ENCODE measurements around the gene NMNAT3. TPM values are rescaled to one million over a fixed set of nuclear protein-coding genes. Genes with fewer than 3 reads are reported as not detected.

Gene NMNAT3
- total RNA-seq, 2 experiments from 2014 or later: 0.15 TPM; not detected in 1

GRCh38 chr3:139588450-139588849 is 89.3 kb downstream of the NMNAT3 start:
- TF ChIP-seq EZH2phosphoT487 (IDR thresholded peaks at IDR 0.05; ENCODE audit: borderline replicate concordance, low read depth, low read length) (no peak), CTCF (conservative IDR thresholded peaks at IDR 0.05; ENCODE audit: low read length) (no peak; the same call in 1 of the 2 replicates)

GRCh38 chr3:139587797-139588196 is 90.0 kb downstream of the NMNAT3 start:
- intact Hi-C loops (cut with micrococcal nuclease; ENCODE audit: unreplicated experiment): no loop called here
- Histone ChIP-seq H4K20me1 (ENCODE audit: insufficient read depth, low read length) (no peaks in the 10 kb centered on the region), H3K79me2 (ENCODE audit: insufficient read depth, low read depth, low read length) (no peaks in the 10 kb centered on the region), H3K4me3 (ENCODE audit: low read depth, low read length, poor library complexity, severe bottlenecking) (no peak overlapping the region), H3K27ac (ENCODE audit: low read depth, low read length, poor library complexity, severe bottlenecking) (no peak overlapping the region), H3K4me1 (ENCODE audit: insufficient read depth, low read length, poor library complexity, severe bottlenecking) (no peaks in the 10 kb centered on the region), H3K9me3 (ENCODE audit: low read length) (no peaks in the 10 kb centered on the region), H3K9me2 (ENCODE audit: insufficient read depth, low read length) (no peaks in the 10 kb centered on the region), H2AFZ (ENCODE audit: low read length) (no peak overlapping the region), H3K4me2 (ENCODE audit: low read length) (no peak overlapping the region), H3K36me3 (ENCODE audit: insufficient read depth, low read length) (no peaks in the 10 kb centered on the region)
- BruUV-seq (replicated peaks): no TSS peak
- DNase-seq (ENCODE audit: low spot score): no peak
- TF ChIP-seq CTCF (conservative IDR thresholded peaks at IDR 0.05; ENCODE audit: low read length) (no peak), EZH2phosphoT487 (IDR thresholded peaks at IDR 0.05; ENCODE audit: borderline replicate concordance, low read depth, low read length) (no peak)
- CTCF ChIA-PET (ENCODE audit: unreplicated experiment): no interaction called here
- POLR2A ChIA-PET: no interaction called here

More at GRCh38 chr3:139588450-139588849, 89.3 kb downstream of the NMNAT3 start:
- Histone ChIP-seq H3K27ac (ENCODE audit: low read depth, low read length, poor library complexity, severe bottlenecking) (no peak overlapping the region), H3K4me1 (ENCODE audit: insufficient read depth, low read length, poor library complexity, severe bottlenecking) (no peaks in the 10 kb centered on the region), H3K4me3 (ENCODE audit: low read depth, low read length, poor library complexity, severe bottlenecking) (no peak overlapping the region), H4K20me1 (ENCODE audit: insufficient read depth, low read length) (no peaks in the 10 kb centered on the region), H3K79me2 (ENCODE audit: insufficient read depth, low read depth, low read length) (no peaks in the 10 kb centered on the region), H2AFZ (ENCODE audit: low read length) (no peak overlapping the region), H3K4me2 (ENCODE audit: low read length) (no peak overlapping the region), H3K36me3 (ENCODE audit: insufficient read depth, low read length) (no peaks in the 10 kb centered on the region), H3K9me3 (ENCODE audit: low read length) (no peaks in the 10 kb centered on the region), H3K9me2 (ENCODE audit: insufficient read depth, low read length) (no peaks in the 10 kb centered on the region)
- DNase-seq (ENCODE audit: low spot score): no peak
- ChIA-PET POLR2A (no interaction called here), CTCF (ENCODE audit: unreplicated experiment) (no interaction called here)
- no TSS peak for BruUV-seq (replicated peaks)
- intact Hi-C loops (cut with micrococcal nuclease; ENCODE audit: unreplicated experiment): no loop called here

GRCh38 chr3:139586420-139587017 is 91.3 kb downstream of the NMNAT3 start:
- no peak overlapping the region for H3K27ac ChIP-seq (ENCODE audit: low read depth, low read length, poor library complexity, severe bottlenecking)
- no TSS peak for BruUV-seq (replicated peaks)
- H4K20me1 ChIP-seq (ENCODE audit: insufficient read depth, low read length): no peaks in the 10 kb centered on the region
- intact Hi-C loops (cut with micrococcal nuclease; ENCODE audit: unreplicated experiment): no loop called here
- TF ChIP-seq CTCF (conservative IDR thresholded peaks at IDR 0.05; ENCODE audit: low read length) (no peak), EZH2phosphoT487 (IDR thresholded peaks at IDR 0.05; ENCODE audit: borderline replicate concordance, low read depth, low read length) (no peak)
- CTCF ChIA-PET (ENCODE audit: unreplicated experiment): no interaction called here
- H3K4me3 ChIP-seq (ENCODE audit: low read depth, low read length, poor library complexity, severe bottlenecking): no peak overlapping the region
- no peaks in the 10 kb centered on the region for H3K9me3 ChIP-seq (ENCODE audit: low read length)
- no peaks in the 10 kb centered on the region for H3K36me3 ChIP-seq (ENCODE audit: insufficient read depth, low read length)
- no peak for DNase-seq (ENCODE audit: low spot score)
- no peak overlapping the region for H3K4me2 ChIP-seq (ENCODE audit: low read length)
- no peaks in the 10 kb centered on the region for H3K9me2 ChIP-seq (ENCODE audit: insufficient read depth, low read length)
- POLR2A ChIA-PET: no interaction called here
- H2AFZ ChIP-seq (ENCODE audit: low read length): no peak overlapping the region
- no peaks in the 10 kb centered on the region for H3K4me1 ChIP-seq (ENCODE audit: insufficient read depth, low read length, poor library complexity, severe bottlenecking)
- H3K79me2 ChIP-seq (ENCODE audit: insufficient read depth, low read depth, low read length): no peaks in the 10 kb centered on the region
